Endothelial cell (in vitro differentiated cells): ENCODE measurements around the gene PIWIL4. TPM values are rescaled to one million over a fixed set of nuclear protein-coding genes. Genes with fewer than 3 reads are reported as not detected.

Experiments
- DNase-seq: peaks from one replicate; pipeline ENCODE4 v3.0.0; 2021; ENCODE audit warnings: low spot score
- H3K27ac Mint-ChIP-seq: one replicate; pipeline ENCODE4 v1.8.0; 2021; ENCODE audit warnings: mixed read lengths, inconsistent platforms; ENCODE audit not compliant: unreplicated experiment
- H3K27me3 Mint-ChIP-seq: one replicate; pipeline ENCODE4 v1.8.0; 2021; ENCODE audit warnings: mild to moderate bottlenecking, moderate library complexity, mixed read lengths, inconsistent platforms; ENCODE audit not compliant: unreplicated experiment
- H3K36me3 Mint-ChIP-seq: one replicate; pipeline ENCODE4 v1.8.0; 2021; ENCODE audit warnings: mild to moderate bottlenecking, low read depth, mixed read lengths, inconsistent platforms; ENCODE audit not compliant: unreplicated experiment
- H3K4me1 Mint-ChIP-seq: one replicate; pipeline ENCODE4 v1.8.0; 2021; ENCODE audit warnings: mild to moderate bottlenecking, mixed read lengths, inconsistent platforms; ENCODE audit not compliant: unreplicated experiment
- H3K4me3 Mint-ChIP-seq: one replicate; pipeline ENCODE4 v1.8.0; 2021; ENCODE audit warnings: mild to moderate bottlenecking, mixed read lengths, inconsistent platforms; ENCODE audit not compliant: unreplicated experiment
- H3K9me3 Mint-ChIP-seq: one replicate; pipeline ENCODE4 v1.8.0; 2021; ENCODE audit warnings: mixed read lengths, inconsistent platforms; ENCODE audit not compliant: unreplicated experiment
- total RNA-seq: library from RNA; stranded (reverse); fragmentation: NEBNext Ultra II Directional; extraction: Animal tissue kit (Norgen Biotek cat#: 25700); gene quantifications from one replicate; pipeline ENCODE4 v1.2.1, GENCODE V29; 2021; ENCODE audit not compliant: unreplicated experiment
- TF ChIP-seq, protein P1 (sequence below): fragments of 200-600 bp; sonication (generic); IDR thresholded peaks from one replicate; pipeline ENCODE4 v1.5.0; 2021; ENCODE audit warnings: antibody characterized with exemption; ENCODE audit not compliant: unreplicated experiment

Gene PIWIL4
- total RNA-seq, 1 donor from 2014 or later = 0.54 TPM

DNA sequence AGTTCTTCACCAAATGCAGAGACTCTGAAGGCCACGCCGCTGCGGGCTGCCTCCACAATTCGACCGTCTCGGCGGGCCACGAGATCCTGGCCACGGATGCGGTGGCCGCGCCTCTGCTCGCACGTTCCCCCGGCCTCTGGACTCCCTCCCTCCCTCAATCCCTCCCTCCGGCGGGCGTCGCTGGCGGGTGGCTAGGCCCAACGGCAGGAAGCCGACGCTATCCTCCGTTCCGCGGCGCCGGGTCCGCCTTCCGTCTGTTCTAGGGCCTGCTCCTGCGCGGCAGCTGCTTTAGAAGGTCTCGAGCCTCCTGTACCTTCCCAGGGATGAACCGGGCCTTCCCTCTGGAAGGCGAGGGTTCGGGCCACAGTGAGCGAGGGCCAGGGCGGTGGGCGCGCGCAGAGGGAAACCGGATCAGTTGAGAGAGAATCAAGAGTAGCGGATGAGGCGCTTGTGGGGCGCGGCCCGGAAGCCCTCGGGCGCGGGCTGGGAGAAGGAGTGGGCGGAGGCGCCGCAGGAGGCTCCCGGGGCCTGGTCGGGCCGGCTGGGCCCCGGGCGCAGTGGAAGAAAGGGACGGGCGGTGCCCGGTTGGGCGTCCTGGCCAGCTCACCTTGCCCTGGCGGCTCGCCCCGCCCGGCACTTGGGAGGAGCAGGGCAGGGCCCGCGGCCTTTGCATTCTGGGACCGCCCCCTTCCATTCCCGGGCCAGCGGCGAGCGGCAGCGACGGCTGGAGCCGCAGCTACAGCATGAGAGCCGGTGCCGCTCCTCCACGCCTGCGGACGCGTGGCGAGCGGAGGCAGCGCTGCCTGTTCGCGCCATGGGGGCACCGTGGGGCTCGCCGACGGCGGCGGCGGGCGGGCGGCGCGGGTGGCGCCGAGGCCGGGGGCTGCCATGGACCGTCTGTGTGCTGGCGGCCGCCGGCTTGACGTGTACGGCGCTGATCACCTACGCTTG lies 23.2 kb upstream of the PIWIL4 start, which contains the start of gene FUT4:
FUT4 (plus strand) TSS at position 227 of the 951 bp plus-strand sequence; CDS start at position 440, 213 bp downstream.
- TF ChIP-seq, protein P1, sequence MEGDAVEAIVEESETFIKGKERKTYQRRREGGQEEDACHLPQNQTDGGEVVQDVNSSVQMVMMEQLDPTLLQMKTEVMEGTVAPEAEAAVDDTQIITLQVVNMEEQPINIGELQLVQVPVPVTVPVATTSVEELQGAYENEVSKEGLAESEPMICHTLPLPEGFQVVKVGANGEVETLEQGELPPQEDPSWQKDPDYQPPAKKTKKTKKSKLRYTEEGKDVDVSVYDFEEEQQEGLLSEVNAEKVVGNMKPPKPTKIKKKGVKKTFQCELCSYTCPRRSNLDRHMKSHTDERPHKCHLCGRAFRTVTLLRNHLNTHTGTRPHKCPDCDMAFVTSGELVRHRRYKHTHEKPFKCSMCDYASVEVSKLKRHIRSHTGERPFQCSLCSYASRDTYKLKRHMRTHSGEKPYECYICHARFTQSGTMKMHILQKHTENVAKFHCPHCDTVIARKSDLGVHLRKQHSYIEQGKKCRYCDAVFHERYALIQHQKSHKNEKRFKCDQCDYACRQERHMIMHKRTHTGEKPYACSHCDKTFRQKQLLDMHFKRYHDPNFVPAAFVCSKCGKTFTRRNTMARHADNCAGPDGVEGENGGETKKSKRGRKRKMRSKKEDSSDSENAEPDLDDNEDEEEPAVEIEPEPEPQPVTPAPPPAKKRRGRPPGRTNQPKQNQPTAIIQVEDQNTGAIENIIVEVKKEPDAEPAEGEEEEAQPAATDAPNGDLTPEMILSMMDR = no peak
- H3K27ac Mint-ChIP-seq = peak within 1 kb of the TSS; percentile 97
- peaks cover 10% of the 10 kb centered on the region for H3K4me1 Mint-ChIP-seq
- H3K9me3 Mint-ChIP-seq = no peaks in the 10 kb centered on the region
- no peaks in the 10 kb centered on the region for H3K36me3 Mint-ChIP-seq
- peaks cover 11% of the 10 kb centered on the region for H3K27me3 Mint-ChIP-seq
- peak within 1 kb of the TSS; percentile 96 for H3K4me3 Mint-ChIP-seq
- DNase-seq = peak; percentile 76

DNA sequence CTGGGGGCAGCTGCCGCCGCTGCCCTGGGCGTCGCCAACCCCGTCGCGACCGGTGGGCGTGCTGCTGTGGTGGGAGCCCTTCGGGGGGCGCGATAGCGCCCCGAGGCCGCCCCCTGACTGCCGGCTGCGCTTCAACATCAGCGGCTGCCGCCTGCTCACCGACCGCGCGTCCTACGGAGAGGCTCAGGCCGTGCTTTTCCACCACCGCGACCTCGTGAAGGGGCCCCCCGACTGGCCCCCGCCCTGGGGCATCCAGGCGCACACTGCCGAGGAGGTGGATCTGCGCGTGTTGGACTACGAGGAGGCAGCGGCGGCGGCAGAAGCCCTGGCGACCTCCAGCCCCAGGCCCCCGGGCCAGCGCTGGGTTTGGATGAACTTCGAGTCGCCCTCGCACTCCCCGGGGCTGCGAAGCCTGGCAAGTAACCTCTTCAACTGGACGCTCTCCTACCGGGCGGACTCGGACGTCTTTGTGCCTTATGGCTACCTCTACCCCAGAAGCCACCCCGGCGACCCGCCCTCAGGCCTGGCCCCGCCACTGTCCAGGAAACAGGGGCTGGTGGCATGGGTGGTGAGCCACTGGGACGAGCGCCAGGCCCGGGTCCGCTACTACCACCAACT lies 22.4 kb upstream of the PIWIL4 start:
- Mint-ChIP-seq H3K9me3 (no peaks in the 10 kb centered on the region), H3K4me3 (peak overlapping the region; percentile 86), H3K4me1 (peaks cover 12% of the 10 kb centered on the region), H3K27ac (no peak overlapping the region), H3K36me3 (no peaks in the 10 kb centered on the region), H3K27me3 (peaks cover 11% of the 10 kb centered on the region)
- DNase-seq = peak; percentile 26
- TF ChIP-seq, protein P1 = no peak

DNA sequence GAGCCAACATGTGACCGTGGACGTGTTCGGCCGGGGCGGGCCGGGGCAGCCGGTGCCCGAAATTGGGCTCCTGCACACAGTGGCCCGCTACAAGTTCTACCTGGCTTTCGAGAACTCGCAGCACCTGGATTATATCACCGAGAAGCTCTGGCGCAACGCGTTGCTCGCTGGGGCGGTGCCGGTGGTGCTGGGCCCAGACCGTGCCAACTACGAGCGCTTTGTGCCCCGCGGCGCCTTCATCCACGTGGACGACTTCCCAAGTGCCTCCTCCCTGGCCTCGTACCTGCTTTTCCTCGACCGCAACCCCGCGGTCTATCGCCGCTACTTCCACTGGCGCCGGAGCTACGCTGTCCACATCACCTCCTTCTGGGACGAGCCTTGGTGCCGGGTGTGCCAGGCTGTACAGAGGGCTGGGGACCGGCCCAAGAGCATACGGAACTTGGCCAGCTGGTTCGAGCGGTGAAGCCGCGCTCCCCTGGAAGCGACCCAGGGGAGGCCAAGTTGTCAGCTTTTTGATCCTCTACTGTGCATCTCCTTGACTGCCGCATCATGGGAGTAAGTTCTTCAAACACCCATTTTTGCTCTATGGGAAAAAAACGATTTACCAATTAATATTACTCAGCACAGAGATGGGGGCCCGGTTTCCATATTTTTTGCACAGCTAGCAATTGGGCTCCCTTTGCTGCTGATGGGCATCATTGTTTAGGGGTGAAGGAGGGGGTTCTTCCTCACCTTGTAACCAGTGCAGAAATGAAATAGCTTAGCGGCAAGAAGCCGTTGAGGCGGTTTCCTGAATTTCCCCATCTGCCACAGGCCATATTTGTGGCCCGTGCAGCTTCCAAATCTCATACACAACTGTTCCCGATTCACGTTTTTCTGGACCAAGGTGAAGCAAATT lies 21.7 kb upstream of the PIWIL4 start:
- H3K4me1 Mint-ChIP-seq = peaks cover 18% of the 10 kb centered on the region
- no peaks in the 10 kb centered on the region for H3K36me3 Mint-ChIP-seq
- H3K27me3 Mint-ChIP-seq = peaks cover 11% of the 10 kb centered on the region
- H3K4me3 Mint-ChIP-seq = peak overlapping the region; percentile 86
- H3K27ac Mint-ChIP-seq = no peak overlapping the region
- DNase-seq = no peak
- TF ChIP-seq, protein P1 = no peak
- H3K9me3 Mint-ChIP-seq = no peaks in the 10 kb centered on the region

DNA sequence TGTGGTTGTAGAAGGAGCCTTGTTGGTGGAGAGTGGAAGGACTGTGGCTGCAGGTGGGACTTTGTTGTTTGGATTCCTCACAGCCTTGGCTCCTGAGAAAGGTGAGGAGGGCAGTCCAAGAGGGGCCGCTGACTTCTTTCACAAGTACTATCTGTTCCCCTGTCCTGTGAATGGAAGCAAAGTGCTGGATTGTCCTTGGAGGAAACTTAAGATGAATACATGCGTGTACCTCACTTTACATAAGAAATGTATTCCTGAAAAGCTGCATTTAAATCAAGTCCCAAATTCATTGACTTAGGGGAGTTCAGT lies 21.1 kb upstream of the PIWIL4 start:
- peaks cover 8% of the 10 kb centered on the region for H3K27me3 Mint-ChIP-seq
- H3K4me3 Mint-ChIP-seq = peak overlapping the region; percentile 86
- no peak for DNase-seq
- no peak overlapping the region for H3K27ac Mint-ChIP-seq
- TF ChIP-seq, protein P1 = no peak
- H3K4me1 Mint-ChIP-seq = peaks cover 18% of the 10 kb centered on the region
- H3K9me3 Mint-ChIP-seq = no peaks in the 10 kb centered on the region
- H3K36me3 Mint-ChIP-seq = no peaks in the 10 kb centered on the region
